Measurements from ENCODE around the gene ZNF385A. TPM values are rescaled to one million over a fixed set of nuclear protein-coding genes. Genes with fewer than 3 reads are reported as not detected.
A peak's percentile ranks its signal among the peaks of the same experiment; 100 is the strongest.

Gene ZNF385A
- total and polyA plus RNA-seq, 4 donors: 5.0 to 40.8 (median 22.6) TPM

GRCh38 chr12:54425702-54426101 is 41.2 kb upstream of the ZNF385A start:
- Histone ChIP-seq H3K9me3 (ENCODE audit: control insufficient read depth, insufficient read depth, low read length) (no peaks in the 10 kb centered on the region), H3K27me3 (ENCODE audit: control insufficient read depth, insufficient read depth, low read length) (peaks cover 3% of the 10 kb centered on the region), H3K36me3 (ENCODE audit: control insufficient read depth, insufficient read depth, low read length) (no peaks in the 10 kb centered on the region), H3K4me3 (ENCODE audit: low read depth, low read length) (no peak overlapping the region), H3K4me1 (ENCODE audit: control insufficient read depth, insufficient read depth, low read length) (peaks cover 15% of the 10 kb centered on the region), H3K27ac (ENCODE audit: low read depth, low read length) (no peak overlapping the region)
- DNase-seq (ENCODE audit: low read depth in 4 of 6, low spot score in 6 of 6): no peak
- no CpG with 5 or more reads among the region's 2 CpGs for WGBS (ENCODE audit: insufficient coverage)

DNA sequence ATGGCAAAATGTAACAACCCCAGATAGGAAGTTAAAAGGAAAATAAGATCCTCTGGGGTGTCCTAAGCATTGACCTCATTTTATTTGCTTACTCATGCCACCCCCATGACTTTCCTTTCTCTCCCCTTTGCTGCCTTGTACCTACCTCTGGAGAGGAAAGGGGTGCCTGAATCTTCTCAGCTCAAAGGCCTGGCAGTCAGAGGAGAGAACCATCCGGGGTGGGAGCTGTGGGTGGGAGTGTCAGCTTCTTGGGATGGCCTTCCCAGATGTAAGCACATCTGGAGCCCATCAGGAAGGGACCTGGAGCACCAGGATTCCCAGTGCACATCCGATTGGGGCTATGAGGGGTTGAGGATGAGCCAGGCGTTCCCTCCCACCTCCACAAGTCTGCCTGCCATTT is 39.7 kb upstream of the ZNF385A start:
- Histone ChIP-seq H3K27ac (ENCODE audit: low read depth, low read length) (no peak overlapping the region), H3K4me1 (ENCODE audit: control insufficient read depth, insufficient read depth, low read length) (peaks cover 30% of the 10 kb centered on the region), H3K27me3 (ENCODE audit: control insufficient read depth, insufficient read depth, low read length) (peaks cover 10% of the 10 kb centered on the region), H3K36me3 (ENCODE audit: control insufficient read depth, insufficient read depth, low read length) (no peaks in the 10 kb centered on the region), H3K4me3 (ENCODE audit: low read depth, low read length) (no peak overlapping the region), H3K9me3 (ENCODE audit: control insufficient read depth, insufficient read depth, low read length) (no peaks in the 10 kb centered on the region)
- DNase-seq (ENCODE audit: low read depth in 4 of 6, low spot score in 6 of 6): no peak
- WGBS (ENCODE audit: insufficient coverage): 60% methylated on average over 1 of the region's 3 CpGs

DNA sequence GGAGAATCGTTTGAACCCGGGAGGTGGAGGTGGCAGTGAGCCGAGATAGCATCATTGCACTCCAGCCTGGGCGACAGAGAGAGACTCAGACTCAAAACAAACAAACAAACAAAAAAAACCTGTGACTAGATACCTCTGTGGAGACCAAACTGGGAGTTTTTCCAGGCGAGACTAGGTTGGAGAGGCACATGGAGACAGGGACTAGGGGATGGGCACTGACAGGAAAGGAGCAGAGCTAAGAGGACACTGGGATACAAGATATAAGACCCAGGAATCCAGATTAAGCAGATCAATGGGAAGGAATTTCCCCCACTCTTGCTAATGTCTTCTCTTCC is 39.2 kb upstream of the ZNF385A start:
- no peaks in the 10 kb centered on the region for H3K9me3 ChIP-seq (ENCODE audit: control insufficient read depth, insufficient read depth, low read length)
- peaks cover 31% of the 10 kb centered on the region for H3K4me1 ChIP-seq (ENCODE audit: control insufficient read depth, insufficient read depth, low read length)
- H3K27ac ChIP-seq (ENCODE audit: low read depth, low read length): no peak overlapping the region
- peaks cover 13% of the 10 kb centered on the region for H3K27me3 ChIP-seq (ENCODE audit: control insufficient read depth, insufficient read depth, low read length)
- no peak overlapping the region for H3K4me3 ChIP-seq (ENCODE audit: low read depth, low read length)
- no peaks in the 10 kb centered on the region for H3K36me3 ChIP-seq (ENCODE audit: control insufficient read depth, insufficient read depth, low read length)
- 90% methylated on average over 3 of the region's 5 CpGs for WGBS (ENCODE audit: insufficient coverage)
- no peak for DNase-seq (ENCODE audit: low read depth in 4 of 6, low spot score in 6 of 6)

DNA sequence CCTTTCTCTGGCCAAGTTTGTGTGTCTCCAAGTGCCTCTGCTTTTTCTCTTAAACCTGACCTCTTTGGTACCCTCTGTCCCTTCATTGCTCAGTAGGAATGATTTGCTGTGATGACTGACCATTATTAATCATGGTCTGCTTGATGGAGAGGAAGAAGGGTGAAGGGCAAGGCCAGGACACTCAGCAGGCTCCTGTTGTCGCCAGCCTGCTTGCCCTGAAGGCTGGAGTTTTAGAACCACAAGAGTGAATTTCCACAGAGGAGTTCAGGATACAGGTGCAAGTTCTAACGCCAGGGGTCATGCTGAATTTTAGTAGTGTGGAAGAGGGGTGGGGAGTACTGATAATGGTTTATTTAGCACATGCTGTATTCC is 37.3 kb upstream of the ZNF385A start:
- Histone ChIP-seq H3K4me1 (ENCODE audit: control insufficient read depth, insufficient read depth, low read length) (peaks cover 31% of the 10 kb centered on the region), H3K9me3 (ENCODE audit: control insufficient read depth, insufficient read depth, low read length) (no peaks in the 10 kb centered on the region), H3K36me3 (ENCODE audit: control insufficient read depth, insufficient read depth, low read length) (no peaks in the 10 kb centered on the region), H3K27me3 (ENCODE audit: control insufficient read depth, insufficient read depth, low read length) (peaks cover 25% of the 10 kb centered on the region), H3K4me3 (ENCODE audit: low read depth, low read length) (no peak overlapping the region), H3K27ac (ENCODE audit: low read depth, low read length) (no peak overlapping the region)
- 93% methylated on average over 1 of the region's 2 CpGs for WGBS (ENCODE audit: insufficient coverage)
- DNase-seq (ENCODE audit: low read depth in 4 of 6, low spot score in 6 of 6): no peak

GRCh38 chr12:54421175-54421878 is 36.8 kb upstream of the ZNF385A start:
- WGBS (ENCODE audit: insufficient coverage): 74% methylated on average over 3 of the region's 4 CpGs

DNA sequence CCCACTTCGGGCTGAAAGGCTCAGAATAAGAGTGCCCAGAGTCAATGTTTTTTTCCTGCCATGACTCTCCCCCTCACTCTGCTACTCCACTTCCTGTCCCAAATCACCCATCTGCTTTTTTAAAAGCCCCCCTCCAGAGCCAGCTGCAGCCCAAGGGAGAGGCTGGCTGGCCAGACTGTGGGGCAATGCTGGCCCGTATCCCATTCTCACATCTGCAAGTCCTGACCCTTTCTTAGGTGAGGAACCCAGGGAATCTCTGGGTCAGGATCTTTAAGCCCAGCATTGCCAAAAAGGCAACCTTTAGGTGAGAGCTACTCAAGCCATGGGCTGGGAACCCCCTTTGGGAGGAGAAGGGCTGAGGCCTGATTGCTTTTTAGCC is 36.2 kb upstream of the ZNF385A start:
- no peak overlapping the region for H3K4me3 ChIP-seq (ENCODE audit: low read depth, low read length)
- peaks cover 31% of the 10 kb centered on the region for H3K4me1 ChIP-seq (ENCODE audit: control insufficient read depth, insufficient read depth, low read length)
- whole genome bisulfite sequencing (ENCODE audit: insufficient coverage): 55% methylated on average over 2 of the region's 2 CpGs
- no peak for DNase-seq (ENCODE audit: low read depth in 4 of 6, low spot score in 6 of 6)
- H3K9me3 ChIP-seq (ENCODE audit: control insufficient read depth, insufficient read depth, low read length): no peaks in the 10 kb centered on the region
- peaks cover 23% of the 10 kb centered on the region for H3K27me3 ChIP-seq (ENCODE audit: control insufficient read depth, insufficient read depth, low read length)
- H3K27ac ChIP-seq (ENCODE audit: low read depth, low read length): no peak overlapping the region
- no peaks in the 10 kb centered on the region for H3K36me3 ChIP-seq (ENCODE audit: control insufficient read depth, insufficient read depth, low read length)

More at GRCh38 chr12:54421175-54421878, 36.8 kb upstream of the ZNF385A start:
- no peak overlapping the region for H3K4me3 ChIP-seq (ENCODE audit: low read depth, low read length)
- peaks cover 31% of the 10 kb centered on the region for H3K4me1 ChIP-seq (ENCODE audit: control insufficient read depth, insufficient read depth, low read length)
- no peak for DNase-seq (ENCODE audit: low read depth in 4 of 6, low spot score in 6 of 6)
- H3K9me3 ChIP-seq (ENCODE audit: control insufficient read depth, insufficient read depth, low read length): no peaks in the 10 kb centered on the region
- H3K36me3 ChIP-seq (ENCODE audit: control insufficient read depth, insufficient read depth, low read length): no peaks in the 10 kb centered on the region
- H3K27ac ChIP-seq (ENCODE audit: low read depth, low read length): no peak overlapping the region
- peaks cover 25% of the 10 kb centered on the region for H3K27me3 ChIP-seq (ENCODE audit: control insufficient read depth, insufficient read depth, low read length)

DNA sequence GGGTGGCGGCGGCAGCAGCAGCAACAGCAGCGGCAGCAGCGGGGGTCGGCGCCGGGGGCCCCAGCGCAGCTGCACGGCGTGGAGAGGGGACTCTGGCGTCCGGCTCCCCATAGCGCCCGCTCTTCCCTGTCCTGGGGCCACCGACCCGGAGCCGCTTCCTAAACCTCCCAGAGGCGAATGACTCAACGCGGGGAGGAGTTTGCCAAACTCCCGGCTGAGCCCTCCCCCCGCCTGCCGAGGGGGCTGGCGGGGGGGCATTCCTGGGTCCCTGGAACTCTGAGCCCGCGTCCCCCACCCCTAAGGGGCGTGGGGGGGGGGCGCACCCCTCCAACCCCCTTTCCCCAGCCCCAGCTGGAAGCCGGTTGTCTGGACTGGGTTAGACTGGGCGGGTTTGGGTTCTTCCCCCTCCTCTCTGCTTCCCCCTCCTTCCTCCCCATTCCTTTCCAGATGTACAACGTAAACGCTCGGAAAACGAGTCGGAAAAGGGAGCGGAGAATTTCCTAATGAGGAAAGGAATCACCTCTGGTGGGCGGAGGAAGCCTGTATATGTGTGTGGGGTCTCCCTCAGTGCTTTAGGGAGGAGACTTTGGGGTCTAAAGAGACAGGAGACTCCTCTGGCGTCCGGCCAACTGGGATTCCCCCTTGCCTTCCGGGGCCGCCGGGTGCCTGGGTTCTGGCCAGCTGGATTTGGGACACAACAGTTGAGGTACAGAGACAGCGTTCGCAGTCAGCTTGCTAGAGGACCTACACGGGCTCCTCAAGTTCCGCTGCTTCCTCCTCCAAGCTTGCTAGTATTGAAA is 34.8 kb upstream of the ZNF385A start, which contains the start of gene ITGA5:
ITGA5 (minus strand) TSS at position 179 of the 800 bp plus-strand sequence; CDS start at position 111, 68 bp downstream.
- H3K27ac ChIP-seq (ENCODE audit: low read depth, low read length): peak within 1 kb of the TSS; percentile 48
- peaks cover 31% of the 10 kb centered on the region for H3K4me1 ChIP-seq (ENCODE audit: control insufficient read depth, insufficient read depth, low read length)

GRCh38 chr12:54418441-54419087 is 34.0 kb upstream of the ZNF385A start:
- Histone ChIP-seq H3K9me3 (ENCODE audit: control insufficient read depth, insufficient read depth, low read length) (no peaks in the 10 kb centered on the region), H3K36me3 (ENCODE audit: control insufficient read depth, insufficient read depth, low read length) (no peaks in the 10 kb centered on the region), H3K27me3 (ENCODE audit: control insufficient read depth, insufficient read depth, low read length) (peaks cover 22% of the 10 kb centered on the region), H3K4me1 (ENCODE audit: control insufficient read depth, insufficient read depth, low read length) (peaks cover 31% of the 10 kb centered on the region), H3K4me3 (ENCODE audit: low read depth, low read length) (peak overlapping the region; percentile 60), H3K27ac (ENCODE audit: low read depth, low read length) (peak overlapping the region; percentile 37)
- 0% methylated on average over 33 of the region's 35 CpGs for WGBS (ENCODE audit: insufficient coverage)
- peak in 1 of 6 donors; percentile 5 for DNase-seq (ENCODE audit: low read depth in 4 of 6, low spot score in 6 of 6)

More for the DNA sequence above, 34.8 kb upstream of the ZNF385A start, which contains the start of gene ITGA5:
- 6% methylated on average over 27 of the region's 46 CpGs for WGBS (ENCODE audit: insufficient coverage)
- Histone ChIP-seq H3K4me3 (ENCODE audit: low read depth, low read length) (peak within 1 kb of the TSS; percentile 60), H3K27me3 (ENCODE audit: control insufficient read depth, insufficient read depth, low read length) (peaks cover 22% of the 10 kb centered on the region), H3K9me3 (ENCODE audit: control insufficient read depth, insufficient read depth, low read length) (no peaks in the 10 kb centered on the region), H3K36me3 (ENCODE audit: control insufficient read depth, insufficient read depth, low read length) (no peaks in the 10 kb centered on the region)
- DNase-seq (ENCODE audit: low read depth in 4 of 6, low spot score in 6 of 6): peak in 2 of 6 donors; percentile 26 to 58

DNA sequence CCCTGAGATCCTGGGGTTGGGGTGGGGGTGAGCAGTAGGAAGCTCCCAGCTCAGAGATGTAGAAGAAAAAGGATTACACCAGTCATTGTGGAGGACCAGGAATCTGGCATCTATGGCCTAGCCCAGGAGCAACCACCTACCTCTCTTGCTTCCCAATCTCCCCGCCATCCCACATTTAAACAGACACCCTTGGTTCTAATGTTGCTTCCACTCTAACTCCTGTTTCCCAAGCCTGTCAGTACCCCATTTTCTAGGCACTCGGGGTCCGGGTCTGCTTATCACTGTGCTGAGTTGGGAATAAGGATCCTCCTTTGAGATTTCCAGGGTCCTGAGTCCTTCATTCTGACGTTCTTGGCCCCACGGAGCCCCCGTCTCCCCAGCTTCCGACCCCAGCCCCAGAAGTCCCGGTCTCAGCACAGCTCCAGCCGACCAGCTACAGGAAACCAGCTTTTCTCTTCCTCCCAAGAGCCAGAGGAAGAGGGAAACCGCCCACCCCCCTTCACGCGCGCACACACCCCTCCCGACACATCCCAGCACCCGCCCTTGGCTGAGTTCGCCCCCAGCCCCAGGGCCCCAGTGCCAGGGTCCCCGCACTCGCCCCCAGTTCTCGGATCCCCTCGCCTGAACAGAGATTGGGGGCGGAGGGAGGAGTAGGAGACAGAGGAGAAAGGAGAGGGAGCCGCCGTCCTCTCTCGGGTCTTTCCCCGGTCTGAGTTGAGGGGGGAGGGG is 33.3 kb upstream of the ZNF385A start:
- peak in 2 of 6 donors; percentile 28 to 49 for DNase-seq (ENCODE audit: low read depth in 4 of 6, low spot score in 6 of 6)
- Histone ChIP-seq H3K4me3 (ENCODE audit: low read depth, low read length) (peak overlapping the region; percentile 60), H3K27ac (ENCODE audit: low read depth, low read length) (peak overlapping the region; percentile 37), H3K27me3 (ENCODE audit: control insufficient read depth, insufficient read depth, low read length) (peaks cover 22% of the 10 kb centered on the region), H3K36me3 (ENCODE audit: control insufficient read depth, insufficient read depth, low read length) (no peaks in the 10 kb centered on the region), H3K4me1 (ENCODE audit: control insufficient read depth, insufficient read depth, low read length) (peaks cover 37% of the 10 kb centered on the region), H3K9me3 (ENCODE audit: control insufficient read depth, insufficient read depth, low read length) (no peaks in the 10 kb centered on the region)
- 12% methylated on average over 12 of the region's 25 CpGs for WGBS (ENCODE audit: insufficient coverage)
